HepG2 (cell line): ENCODE data around the gene KCTD13. TPM values are rescaled to one million over a fixed set of nuclear protein-coding genes. Genes with fewer than 3 reads are reported as not detected.

Source experiments
- GMEB2 ChIP-seq: IDR thresholded peaks from 2 replicates; pipeline ENCODE4 v1.6.1; 2016; ENCODE audit warnings: missing biosample characterization, missing genetic modification reagents, low read depth
- MYPOP ChIP-seq: sonication (generic); formaldehyde crosslinking; IDR thresholded peaks from 2 replicates; pipeline ENCODE4 v1.8.1; 2023; ENCODE audit warnings: mild to moderate bottlenecking, moderate library complexity, missing genetic modification reagents
- NBN ChIP-seq: fragments of 450-650 bp; conservative IDR thresholded peaks from 2 replicates; pipeline ENCODE4 v1.6.1; 2017
- NFAT5 ChIP-seq: sonication (generic); formaldehyde crosslinking; IDR thresholded peaks from 2 replicates; pipeline ENCODE4 v1.4.0; 2020; ENCODE audit warnings: missing genetic modification reagents
- ONECUT2 ChIP-seq: sonication (generic); formaldehyde crosslinking; IDR thresholded peaks from 2 replicates; pipeline ENCODE4 v1.4.0; 2020; ENCODE audit warnings: missing genetic modification reagents
- RNF219 ChIP-seq: sonication (generic); formaldehyde crosslinking; IDR thresholded peaks from 2 replicates; pipeline ENCODE4 v1.5.0; 2020; ENCODE audit warnings: mild to moderate bottlenecking, missing genetic modification reagents
- SIN3B ChIP-seq: fragments of 150-350 bp; IDR thresholded peaks from 2 replicates; pipeline ENCODE4 v1.6.1; 2014; ENCODE audit warnings: low read length
- SIX1 ChIP-seq: sonication (generic); formaldehyde crosslinking; IDR thresholded peaks from 2 replicates; pipeline ENCODE4 v1.4.0; 2020; ENCODE audit warnings: missing genetic modification reagents, borderline replicate concordance
- STAT5B ChIP-seq: sonication (generic); formaldehyde crosslinking; IDR thresholded peaks from 2 replicates; pipeline ENCODE4 v1.4.0; 2020; ENCODE audit warnings: missing genetic modification reagents
- SYNCRIP ChIP-seq: fragments of 200-400 bp; formaldehyde crosslinking; IDR thresholded peaks from 2 replicates; pipeline ENCODE4 v1.6.1; 2018; ENCODE audit warnings: mild to moderate bottlenecking, low read depth, low read length; ENCODE audit not compliant: insufficient read depth
- ZBTB14 ChIP-seq: sonication (generic); formaldehyde crosslinking; IDR thresholded peaks from 2 replicates; pipeline ENCODE4 v1.4.0; 2020; ENCODE audit warnings: missing genetic modification reagents
- ZMAT3 ChIP-seq: sonication (generic); formaldehyde crosslinking; conservative IDR thresholded peaks from 2 replicates; pipeline ENCODE4 v1.7.0; 2021; ENCODE audit warnings: missing genetic modification reagents
- ZNF136 ChIP-seq: sonication (generic); formaldehyde crosslinking; IDR thresholded peaks from 2 replicates; pipeline ENCODE4 v1.8.1; 2022; ENCODE audit warnings: low read depth, mild to moderate bottlenecking, moderate library complexity, missing genetic modification reagents
- ZNF503 ChIP-seq: sonication (generic); formaldehyde crosslinking; IDR thresholded peaks from 2 replicates; pipeline ENCODE4 v1.4.0; 2020; ENCODE audit warnings: missing genetic modification reagents
- ZNF567 ChIP-seq: sonication (generic); formaldehyde crosslinking; IDR thresholded peaks from 2 replicates; pipeline ENCODE4 v1.8.1; 2023; ENCODE audit warnings: mild to moderate bottlenecking, missing genetic modification reagents, borderline replicate concordance
- ZNF703 ChIP-seq: sonication (generic); formaldehyde crosslinking; IDR thresholded peaks from 2 replicates; pipeline ENCODE4 v1.5.1; 2020; ENCODE audit warnings: missing genetic modification reagents, mild to moderate bottlenecking, moderate library complexity, borderline replicate concordance
- polyA plus RNA-seq, 8 experiments: library from polyadenylated mRNA; depleted of rRNA in 3 of 8; stranded (reverse) in 7 of 8; unstranded in 1 of 8; fragments of >200 nt; fragmentation: Illumina TruSeq in 4 of 8; extraction: Trizol in 4 of 8; gene quantifications; 2 replicates each; pipeline versions ENCODE4 v1.2.1 to v1.2.3, GENCODE V29; 2011 to 2016; ENCODE audit warnings: low read depth in 4 of 8, missing spikeins in 1 of 8, mixed read lengths in 1 of 8; ENCODE audit not compliant: insufficient read depth in 1 of 8
- total RNA-seq, 5 experiments: library from RNA; depleted of rRNA; stranded (reverse); fragments of >200 nt; fragmentation: Illumina TruSeq; extraction: Trizol; gene quantifications; 2 replicates each; pipeline ENCODE4 v1.2.3, GENCODE V29; 2016; ENCODE audit warnings: low read depth in 1 of 5

Gene KCTD13
- total and polyA plus RNA-seq, 2 of the 13 experiments (the other 11 are each of a cell fraction or from before 2014, with no cell fraction given), result 6.3 to 14.7 TPM

- TF ChIP-seq RNF219 (CRISPR knock-in tag), result no peak
- no peak for TF ChIP-seq STAT5B
- no peak for TF ChIP-seq NFAT5
- TF ChIP-seq GMEB2 (CRISPR knock-in tag), result no peak
- TF ChIP-seq SIN3B, result no peak
- no peak for TF ChIP-seq MYPOP (CRISPR knock-in tag)
- TF ChIP-seq ZNF567 (CRISPR knock-in tag), result no peak; the same call in 1 of the 2 replicates
- no peak; the same call in 1 of the 2 replicates for TF ChIP-seq ZNF503 (CRISPR knock-in tag)
- TF ChIP-seq ZNF136 (CRISPR knock-in tag), result no peak
- no peak for TF ChIP-seq SYNCRIP
- no peak for TF ChIP-seq ZBTB14 (CRISPR knock-in tag)
- no peak for TF ChIP-seq ZNF703 (CRISPR knock-in tag)
- no peak for TF ChIP-seq ONECUT2
- no peak for TF ChIP-seq ZMAT3 (CRISPR knock-in tag)
- TF ChIP-seq NBN, result no peak
- no peak for TF ChIP-seq SIX1
Measured at GRCh38 chr16:29963021-29963743, 37.2 kb upstream of the KCTD13 start (continued).
